ENCODE results near the gene PDE4B.
"Not testable (repeated sequence)": the region's sequence is repeated elsewhere in the genome, so short reads cannot be mapped to it uniquely, and the experiment has no call there.

PDE4B gene

GRCh38 chr1:66393586-66394287, 601.0 kb downstream of the PDE4B start:
- DNase-seq (ENCODE audit: low spot score) = no peak

- DNase-seq (ENCODE audit: low spot score) = no peak
Observed at GRCh38 chr1:66394603-66395002, 601.9 kb downstream of the PDE4B start.

- no peak for DNase-seq (ENCODE audit: low spot score)
Observed at GRCh38 chr1:66395202-66396061, 602.7 kb downstream of the PDE4B start.

- no peak for DNase-seq (ENCODE audit: low spot score)
Observed at GRCh38 chr1:66396212-66396890, 603.7 kb downstream of the PDE4B start.

DNA sequence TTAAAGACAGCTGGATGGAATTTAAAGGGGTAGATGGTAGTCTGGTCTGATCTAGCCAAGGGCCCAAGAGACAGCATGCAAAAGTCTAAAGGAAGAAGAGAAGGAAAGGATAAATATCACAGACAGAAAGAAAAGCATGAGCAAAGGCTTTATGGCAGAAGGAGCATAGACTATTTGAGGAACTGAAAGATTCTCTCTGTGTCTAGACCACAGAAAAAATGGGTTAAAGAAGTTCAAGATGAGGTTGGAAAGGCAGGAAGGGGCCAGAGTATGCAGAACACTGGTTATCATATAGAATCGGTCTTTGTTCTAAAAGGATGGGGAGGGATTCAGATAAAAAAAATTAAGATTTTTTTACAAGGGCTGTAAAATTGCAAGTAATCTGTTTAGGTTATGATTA, 604.5 kb downstream of the PDE4B start:
- no peak for DNase-seq (ENCODE audit: low spot score)

- no peak for DNase-seq (ENCODE audit: low spot score)
Observed at GRCh38 chr1:66399888-66400529, 607.3 kb downstream of the PDE4B start.

GRCh38 chr1:66400660-66401059, 608.0 kb downstream of the PDE4B start:
- DNase-seq (ENCODE audit: low spot score) = no peak

DNA sequence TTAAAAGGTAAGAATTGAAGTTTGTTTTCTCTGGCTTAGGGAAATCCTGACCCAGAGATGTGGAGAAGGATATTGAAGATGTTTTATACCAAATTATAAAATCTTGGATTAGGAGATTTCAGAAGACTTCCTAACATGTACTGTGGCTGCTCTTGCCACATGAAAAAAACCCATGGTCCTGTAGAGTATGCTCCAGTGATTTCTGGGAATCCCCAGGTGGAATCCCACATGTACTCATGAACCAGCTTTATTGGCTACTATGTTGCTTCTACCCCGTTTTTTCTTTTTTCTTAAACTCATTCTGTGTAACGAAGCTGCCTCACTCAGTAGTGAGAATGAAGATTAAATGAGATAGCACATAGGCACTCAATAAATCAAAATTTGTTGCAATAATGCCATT, 608.5 kb downstream of the PDE4B start:
- DNase-seq (ENCODE audit: low spot score) = no peak

DNA sequence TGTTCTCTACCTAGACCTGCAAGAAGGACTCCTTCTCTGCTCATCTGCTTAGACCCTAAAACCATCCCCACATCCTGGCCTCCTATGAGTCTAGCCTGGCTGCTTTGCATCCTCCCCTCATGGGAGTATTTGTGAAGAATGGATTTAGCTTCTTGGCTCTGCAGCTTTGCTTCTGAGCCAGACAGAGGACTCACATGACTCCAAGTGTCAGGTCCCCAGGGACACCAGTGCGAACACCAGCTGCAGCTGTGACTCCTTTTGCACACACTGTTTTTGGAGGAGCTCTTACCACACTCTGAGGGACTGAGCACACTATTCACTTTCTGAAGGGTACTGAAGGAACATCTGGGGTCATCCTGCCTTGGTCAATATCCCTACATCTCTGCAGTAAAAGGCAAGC, 609.5 kb downstream of the PDE4B start:
- DNase-seq (ENCODE audit: low spot score) = no peak

DNA sequence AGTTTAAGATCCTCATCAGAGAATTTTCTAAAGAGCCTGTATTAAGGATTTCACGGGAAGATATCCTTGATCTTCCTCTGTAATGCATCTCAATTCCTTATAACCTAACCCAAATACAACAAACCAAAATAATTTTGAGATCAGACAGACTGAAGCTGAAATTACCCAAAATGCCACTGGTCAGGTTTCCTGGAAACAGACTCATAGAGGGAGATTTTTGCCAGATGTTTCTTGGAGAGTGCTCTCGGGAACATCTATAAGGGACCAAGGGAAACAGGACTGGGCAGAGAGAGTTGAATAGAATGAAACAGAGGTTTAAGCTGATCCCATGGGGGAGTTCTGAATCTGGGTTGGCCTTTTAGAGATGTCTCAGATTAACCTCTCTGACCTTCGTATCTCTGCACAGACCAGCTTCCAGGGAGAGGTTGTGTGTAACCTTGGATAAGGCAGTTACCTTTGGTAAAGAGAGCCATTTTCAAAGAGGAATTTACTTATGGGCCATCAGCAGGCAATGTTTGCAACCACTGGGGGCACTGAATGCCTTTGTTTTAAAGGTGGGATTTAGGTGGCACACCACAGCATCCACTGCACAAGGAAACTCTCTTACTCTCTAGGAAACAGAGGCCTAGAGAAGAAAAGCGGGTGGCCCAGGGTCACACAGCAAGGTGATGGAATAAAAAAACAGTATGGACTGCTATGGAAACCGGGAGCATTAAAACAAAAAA, 610.5 kb downstream of the PDE4B start:
- DNase-seq (ENCODE audit: low spot score) = no peak

DNA sequence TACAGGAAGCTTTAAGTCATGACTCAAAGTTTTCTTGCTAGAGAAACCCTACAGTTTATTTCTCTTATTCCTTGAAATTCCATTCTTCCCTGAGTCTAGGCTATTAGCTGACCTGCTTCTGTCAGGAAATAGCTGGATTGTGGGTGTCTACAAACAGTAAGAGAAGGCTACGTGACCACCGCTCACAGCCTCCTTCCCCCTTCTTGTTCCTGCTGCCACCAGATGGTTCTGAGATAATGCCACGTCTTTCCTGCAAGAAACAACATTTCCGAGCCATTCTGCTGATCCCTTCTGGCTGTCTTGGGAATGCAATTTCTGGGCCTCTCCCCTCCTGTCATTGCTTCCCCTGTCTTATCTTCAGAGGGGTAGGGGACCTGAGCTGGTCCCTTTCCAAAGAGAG, 612.4 kb downstream of the PDE4B start:
- DNase-seq (ENCODE audit: low spot score) = no peak

GRCh38 chr1:66411449-66411848, 618.8 kb downstream of the PDE4B start:
- not testable (repeated sequence) for DNase-seq (ENCODE audit: low spot score)

DNA sequence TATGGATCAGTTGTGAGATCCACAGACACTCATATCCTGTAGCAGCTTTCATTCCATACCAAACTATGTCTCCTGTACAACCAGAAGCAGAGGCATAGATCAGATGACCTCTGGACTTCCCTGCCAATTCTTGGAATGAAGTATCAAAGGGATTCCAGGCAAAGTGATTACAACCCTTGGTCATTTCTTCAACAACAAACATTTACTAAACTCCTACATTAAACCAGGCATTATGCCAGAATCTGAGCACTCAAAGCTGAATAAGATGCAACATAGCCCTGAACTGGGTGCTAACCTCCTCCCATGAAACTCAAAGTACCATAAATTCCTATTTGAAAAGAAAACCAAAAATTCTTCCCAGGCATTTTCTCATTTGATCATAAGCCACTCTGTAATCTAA, 620.0 kb downstream of the PDE4B start:
- no peak for DNase-seq (ENCODE audit: low spot score)

GRCh38 chr1:66413136-66413837, 620.6 kb downstream of the PDE4B start:
- no peak for DNase-seq (ENCODE audit: low spot score)

GRCh38 chr1:66413838-66414175, 621.1 kb downstream of the PDE4B start:
- DNase-seq (ENCODE audit: low spot score) = no peak

DNA sequence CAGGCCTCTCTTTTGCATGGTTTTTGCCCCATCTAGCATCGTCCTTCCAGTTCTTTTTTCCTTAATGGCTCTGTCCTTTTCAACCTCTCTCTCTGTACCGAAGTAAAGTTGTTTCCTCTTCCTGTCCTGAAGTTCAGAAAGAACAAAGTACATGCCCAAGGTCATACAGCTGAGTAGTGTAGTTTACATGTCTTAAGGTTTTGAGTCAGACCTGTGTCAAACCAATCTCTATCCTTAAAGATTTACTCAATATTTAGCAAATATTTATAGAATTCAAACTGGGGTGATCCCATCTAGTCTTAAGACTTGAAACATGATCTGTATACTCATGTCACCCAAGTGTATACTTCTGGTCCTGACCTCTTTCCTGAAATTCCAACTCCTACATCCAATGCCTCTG, 622.6 kb downstream of the PDE4B start:
- no peak for DNase-seq (ENCODE audit: low spot score)

DNA sequence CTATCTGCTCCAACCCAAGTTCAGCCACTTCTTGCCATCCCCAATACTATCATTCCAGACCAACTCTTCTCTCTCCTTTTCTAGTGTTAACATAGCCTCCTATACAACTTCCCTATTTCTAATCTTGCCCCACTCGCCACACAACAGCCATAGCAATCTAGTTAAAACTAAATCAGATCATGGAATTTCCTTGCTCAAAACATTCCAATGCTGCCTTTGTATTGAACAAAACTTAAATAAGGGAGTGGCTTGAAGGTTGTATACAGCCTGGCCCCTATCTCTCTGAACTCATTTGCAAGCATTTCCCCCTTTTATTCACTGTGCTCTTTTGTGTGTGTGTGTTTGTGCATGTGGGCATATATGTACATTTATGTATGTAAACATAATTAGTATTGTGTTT, 623.2 kb downstream of the PDE4B start:
- no peak for DNase-seq (ENCODE audit: low spot score)

GRCh38 chr1:66416295-66416694, 623.6 kb downstream of the PDE4B start:
- no peak for DNase-seq (ENCODE audit: low spot score)

DNA sequence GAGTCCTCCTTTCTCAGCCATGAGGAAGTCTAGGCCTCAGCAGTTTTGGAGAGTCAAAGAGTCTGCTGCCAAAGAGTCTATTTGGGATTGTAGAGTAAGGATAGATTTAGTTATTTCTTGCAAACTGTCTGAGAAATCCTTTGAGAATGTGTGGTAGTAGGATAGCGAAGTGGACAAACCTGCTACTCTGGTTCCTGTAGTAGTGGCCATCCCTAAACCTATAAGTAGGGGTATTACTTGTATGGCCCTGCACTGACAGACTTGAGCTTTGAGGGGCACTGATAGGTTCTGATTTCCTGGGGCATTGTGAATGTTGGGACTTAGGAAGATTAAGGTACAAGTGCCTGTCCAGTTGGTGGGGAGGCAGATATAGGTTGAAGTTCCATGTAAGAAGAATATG, 625.3 kb downstream of the PDE4B start:
- DNase-seq (ENCODE audit: low spot score) = no peak

- DNase-seq (ENCODE audit: low spot score) = not testable (repeated sequence)
Observed at GRCh38 chr1:66420171-66420570, 627.5 kb downstream of the PDE4B start.

DNA sequence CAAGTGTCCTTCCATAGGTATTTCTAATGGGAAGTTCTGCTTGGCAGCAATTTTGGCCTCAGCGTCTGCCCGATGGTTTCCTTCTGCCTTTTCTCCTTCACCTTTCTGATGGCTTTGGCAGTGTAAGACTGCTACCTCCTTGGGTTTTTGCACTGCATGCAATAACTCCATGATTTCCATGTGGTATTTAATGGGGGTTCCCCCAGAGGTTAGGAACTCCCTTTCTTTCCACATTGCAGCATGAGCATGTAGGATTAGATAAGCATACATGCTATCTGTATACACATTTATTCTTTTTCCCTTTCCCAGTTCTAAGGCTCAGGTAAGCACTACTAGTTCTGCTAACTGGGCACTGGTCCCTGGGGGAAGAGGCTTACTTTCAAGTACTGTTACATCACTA, 628.2 kb downstream of the PDE4B start:
- DNase-seq (ENCODE audit: low spot score) = not testable (repeated sequence)
